D341Med (cell line): ENCODE measurements around the gene ARID3A.
"Not testable (repeated sequence)": the region's sequence is repeated elsewhere in the genome, so short reads cannot be mapped to it uniquely, and the experiment has no call there.

Source experiments
- DNase-seq: peaks from one replicate; pipeline ENCODE4 v3.0.0; 2012; ENCODE audit warnings: low spot score

ARID3A gene

GRCh38 chr19:1017906-1018305 lies 92.1 kb downstream of the ARID3A start:
- DNase-seq, result no peak

- no peak for DNase-seq
Observed at GRCh38 chr19:1018393-1018792, 92.6 kb downstream of the ARID3A start.

- no peak for DNase-seq
Observed at GRCh38 chr19:1018932-1019615, 93.2 kb downstream of the ARID3A start.

- DNase-seq, result no peak
Observed at GRCh38 chr19:1019616-1019961, 93.8 kb downstream of the ARID3A start.

DNA sequence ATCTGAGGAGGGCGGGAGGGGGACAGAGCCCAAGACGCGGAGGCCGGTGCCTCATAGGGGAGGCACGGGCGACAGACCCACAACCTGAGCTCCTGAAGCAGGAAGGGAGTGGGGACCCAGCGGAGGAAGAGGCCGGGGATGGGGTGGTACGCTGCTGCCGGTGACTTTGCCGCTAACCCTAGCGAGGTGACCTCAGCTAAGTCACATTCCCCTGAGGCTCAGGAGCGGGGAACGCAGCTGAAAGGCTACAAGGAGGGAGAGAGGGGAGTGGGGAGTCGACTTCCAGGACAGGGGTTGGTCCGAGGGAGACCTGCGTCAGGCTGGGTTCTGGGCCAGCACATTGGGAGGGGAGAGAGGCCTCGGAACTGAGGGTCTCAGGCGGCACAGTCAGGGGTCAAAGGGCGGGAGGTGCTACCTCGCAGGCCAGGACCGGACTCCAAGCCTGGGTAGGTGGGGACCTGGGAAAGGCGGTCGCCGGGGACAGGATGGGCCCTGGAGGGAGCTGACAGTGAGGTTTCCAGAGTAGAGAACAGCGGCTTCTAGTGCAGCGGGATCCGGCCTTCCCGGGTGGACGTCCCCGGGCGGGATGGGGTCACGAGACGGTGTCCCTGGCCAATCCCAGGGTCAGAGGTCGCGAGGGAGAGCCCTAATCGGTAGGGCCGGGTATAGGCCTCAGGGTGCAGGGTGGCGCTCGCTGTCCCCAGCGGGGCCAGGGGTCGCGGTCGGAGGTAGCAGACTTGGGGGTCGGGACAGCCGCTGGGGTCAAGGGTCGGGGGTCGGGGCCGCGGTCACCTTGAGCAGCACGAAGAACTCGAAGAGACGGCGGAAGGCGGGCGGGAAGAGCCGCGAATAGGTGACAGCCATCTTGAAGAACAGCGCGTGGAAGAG lies 94.4 kb downstream of the ARID3A start:
- DNase-seq, result peak; percentile 49

DNA sequence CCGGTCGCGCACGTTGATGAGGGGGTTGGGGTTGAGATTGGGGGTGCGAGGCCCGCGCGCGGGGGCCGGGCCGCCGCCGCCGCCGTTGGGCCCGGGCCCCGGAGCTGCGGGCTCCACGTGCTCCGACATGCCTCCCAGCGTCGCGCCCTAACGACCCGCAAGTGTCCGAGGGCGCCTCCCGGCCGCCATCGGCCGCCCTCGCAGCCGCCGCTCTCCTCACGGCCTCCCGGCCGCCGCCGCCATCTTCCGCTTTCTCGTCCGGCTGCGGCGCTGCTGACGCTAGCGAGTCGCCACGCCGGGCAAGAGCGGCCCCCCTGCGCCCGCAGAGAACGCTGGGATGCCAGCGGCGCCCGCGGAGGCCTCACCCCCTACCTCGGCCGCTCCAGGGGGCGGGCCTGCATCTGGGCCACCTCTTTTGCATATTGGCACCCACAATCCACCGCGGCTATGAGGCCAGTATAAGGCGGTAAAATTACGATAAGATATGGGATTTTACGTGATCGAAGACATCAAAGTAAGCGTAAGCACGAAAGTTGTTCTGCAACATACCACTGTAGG lies 95.1 kb downstream of the ARID3A start, which contains the start of gene TMEM259:
Gene TMEM259, minus strand, starts transcription at position 256 of the 558 bp plus-strand sequence. Its CDS starts 127 bp downstream, at position 129.
- DNase-seq, result peak; percentile 99

DNA sequence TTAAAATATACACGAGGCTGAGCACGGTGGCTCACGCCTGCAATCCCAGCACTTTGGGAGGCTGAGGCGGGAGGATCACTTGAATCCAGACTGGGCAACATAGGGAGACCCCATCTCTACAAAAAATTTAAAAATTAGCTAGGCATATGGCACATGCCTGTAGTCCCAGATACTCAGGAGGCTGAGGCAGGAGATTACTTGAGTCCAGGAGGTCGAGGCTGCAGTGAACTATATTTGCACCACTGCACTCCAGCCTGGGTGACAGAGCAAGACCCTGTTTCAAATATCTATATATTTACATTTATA lies 98.0 kb downstream of the ARID3A start:
- DNase-seq, result not testable (repeated sequence)

DNA sequence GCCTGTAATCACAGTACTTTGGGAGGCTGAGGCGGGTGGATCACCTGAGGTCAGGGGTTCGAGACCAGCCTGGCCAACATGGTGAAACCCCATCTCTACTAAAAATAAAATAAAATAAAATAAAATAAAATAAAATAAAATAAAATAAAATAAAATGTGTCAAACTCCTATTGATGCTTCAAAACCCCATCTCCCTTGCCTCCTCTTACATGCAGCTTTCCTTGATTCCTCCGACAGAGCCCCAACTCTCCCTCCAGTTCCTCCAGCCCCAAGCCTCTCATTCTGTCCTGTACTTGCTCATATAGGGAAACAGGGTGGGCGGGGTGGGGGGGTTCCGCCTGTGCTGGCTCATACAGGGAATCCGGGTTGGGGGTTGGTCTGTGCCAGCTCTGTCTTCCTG lies 99.2 kb downstream of the ARID3A start:
- DNase-seq, result not testable (repeated sequence)
